ENCODE measurements around the gene SALL3. TPM values are rescaled to one million over a fixed set of nuclear protein-coding genes. Genes with fewer than 3 reads are reported as not detected.

The SALL3 gene
- total RNA-seq, 1 donor from 2014 or later = not detected

- peaks cover 15% of the 10 kb centered on the region for H3K27me3 Mint-ChIP-seq (ENCODE audit: low read depth)
- no peaks in the 10 kb centered on the region for H3K4me1 Mint-ChIP-seq (ENCODE audit: low read depth)
- intact Hi-C loops (cut with micrococcal nuclease) = no loop called here
- no peak overlapping the region for H3K4me3 Mint-ChIP-seq (ENCODE audit: low read depth)
- no peaks in the 10 kb centered on the region for H3K9me3 Mint-ChIP-seq
- no peak for DNase-seq (ENCODE audit: low spot score)
- no peaks in the 10 kb centered on the region for H3K36me3 Mint-ChIP-seq (ENCODE audit: low read depth)
- H3K27ac Mint-ChIP-seq = no peak overlapping the region
Observed at GRCh38 chr18:78992041-78993011, 12.7 kb downstream of the SALL3 start.

- Mint-ChIP-seq H3K4me1 (ENCODE audit: low read depth) (no peaks in the 10 kb centered on the region), H3K4me3 (ENCODE audit: low read depth) (no peak overlapping the region), H3K27me3 (ENCODE audit: low read depth) (peaks cover 9% of the 10 kb centered on the region), H3K36me3 (ENCODE audit: low read depth) (no peaks in the 10 kb centered on the region), H3K27ac (no peak overlapping the region), H3K9me3 (no peaks in the 10 kb centered on the region)
- no peak for DNase-seq (ENCODE audit: low spot score)
- intact Hi-C loops (cut with micrococcal nuclease) = no loop called here
Observed at GRCh38 chr18:78993014-78993926, 13.7 kb downstream of the SALL3 start.

GRCh38 chr18:78994000-78994399 is 14.4 kb downstream of the SALL3 start:
- no peak for DNase-seq (ENCODE audit: low spot score)
- no peak overlapping the region for H3K4me3 Mint-ChIP-seq (ENCODE audit: low read depth)
- H3K36me3 Mint-ChIP-seq (ENCODE audit: low read depth) = no peaks in the 10 kb centered on the region
- H3K4me1 Mint-ChIP-seq (ENCODE audit: low read depth) = no peaks in the 10 kb centered on the region
- intact Hi-C loops (cut with micrococcal nuclease) = no loop called here
- peaks cover 4% of the 10 kb centered on the region for H3K27me3 Mint-ChIP-seq (ENCODE audit: low read depth)
- H3K27ac Mint-ChIP-seq = no peak overlapping the region
- H3K9me3 Mint-ChIP-seq = no peaks in the 10 kb centered on the region

- Mint-ChIP-seq H3K4me3 (ENCODE audit: low read depth) (no peak overlapping the region), H3K9me3 (no peaks in the 10 kb centered on the region), H3K27ac (no peak overlapping the region), H3K36me3 (ENCODE audit: low read depth) (no peaks in the 10 kb centered on the region), H3K4me1 (ENCODE audit: low read depth) (no peaks in the 10 kb centered on the region), H3K27me3 (ENCODE audit: low read depth) (peaks cover 4% of the 10 kb centered on the region)
- no peak for DNase-seq (ENCODE audit: low spot score)
- intact Hi-C loops (cut with micrococcal nuclease) = no loop called here
Observed at GRCh38 chr18:78994531-78994930, 14.9 kb downstream of the SALL3 start.

- Mint-ChIP-seq H3K27ac (no peak overlapping the region), H3K4me3 (ENCODE audit: low read depth) (no peak overlapping the region), H3K27me3 (ENCODE audit: low read depth) (peaks cover 2% of the 10 kb centered on the region), H3K9me3 (no peaks in the 10 kb centered on the region), H3K4me1 (ENCODE audit: low read depth) (no peaks in the 10 kb centered on the region), H3K36me3 (ENCODE audit: low read depth) (no peaks in the 10 kb centered on the region)
- no peak for DNase-seq (ENCODE audit: low spot score)
- intact Hi-C loops (cut with micrococcal nuclease) = no loop called here
Observed at GRCh38 chr18:78994977-78995582, 15.5 kb downstream of the SALL3 start.

GRCh38 chr18:78995740-78996395 is 16.2 kb downstream of the SALL3 start:
- Mint-ChIP-seq H3K27me3 (ENCODE audit: low read depth) (no peaks in the 10 kb centered on the region), H3K36me3 (ENCODE audit: low read depth) (no peaks in the 10 kb centered on the region), H3K4me3 (ENCODE audit: low read depth) (no peak overlapping the region), H3K9me3 (no peaks in the 10 kb centered on the region), H3K4me1 (ENCODE audit: low read depth) (no peaks in the 10 kb centered on the region), H3K27ac (no peak overlapping the region)
- intact Hi-C loops (cut with micrococcal nuclease) = no loop called here
- no peak for DNase-seq (ENCODE audit: low spot score)

GRCh38 chr18:78996741-78997490 is 17.3 kb downstream of the SALL3 start:
- H3K4me3 Mint-ChIP-seq (ENCODE audit: low read depth) = no peak overlapping the region
- no peaks in the 10 kb centered on the region for H3K9me3 Mint-ChIP-seq
- H3K27ac Mint-ChIP-seq = no peak overlapping the region
- no peaks in the 10 kb centered on the region for H3K36me3 Mint-ChIP-seq (ENCODE audit: low read depth)
- intact Hi-C loops (cut with micrococcal nuclease) = no loop called here
- H3K4me1 Mint-ChIP-seq (ENCODE audit: low read depth) = no peaks in the 10 kb centered on the region
- no peak for DNase-seq (ENCODE audit: low spot score)
- H3K27me3 Mint-ChIP-seq (ENCODE audit: low read depth) = no peaks in the 10 kb centered on the region

GRCh38 chr18:78998371-78999071 is 18.9 kb downstream of the SALL3 start:
- Mint-ChIP-seq H3K36me3 (ENCODE audit: low read depth) (no peaks in the 10 kb centered on the region), H3K27ac (no peak overlapping the region), H3K4me1 (ENCODE audit: low read depth) (no peaks in the 10 kb centered on the region), H3K4me3 (ENCODE audit: low read depth) (no peak overlapping the region), H3K27me3 (ENCODE audit: low read depth) (no peaks in the 10 kb centered on the region), H3K9me3 (no peaks in the 10 kb centered on the region)
- intact Hi-C loops (cut with micrococcal nuclease) = no loop called here
- DNase-seq (ENCODE audit: low spot score) = no peak

- Mint-ChIP-seq H3K9me3 (no peaks in the 10 kb centered on the region), H3K4me1 (ENCODE audit: low read depth) (no peaks in the 10 kb centered on the region), H3K36me3 (ENCODE audit: low read depth) (no peaks in the 10 kb centered on the region), H3K4me3 (ENCODE audit: low read depth) (no peak overlapping the region), H3K27me3 (ENCODE audit: low read depth) (peaks cover 4% of the 10 kb centered on the region), H3K27ac (no peak overlapping the region)
- no peak for DNase-seq (ENCODE audit: low spot score)
- intact Hi-C loops (cut with micrococcal nuclease) = no loop called here
Observed at GRCh38 chr18:78999939-79000338, 20.3 kb downstream of the SALL3 start.

GRCh38 chr18:79000997-79001396 is 21.4 kb downstream of the SALL3 start:
- no peaks in the 10 kb centered on the region for H3K9me3 Mint-ChIP-seq
- no peak overlapping the region for H3K27ac Mint-ChIP-seq
- no peak for DNase-seq (ENCODE audit: low spot score)
- H3K4me1 Mint-ChIP-seq (ENCODE audit: low read depth) = no peaks in the 10 kb centered on the region
- H3K36me3 Mint-ChIP-seq (ENCODE audit: low read depth) = no peaks in the 10 kb centered on the region
- no peak overlapping the region for H3K4me3 Mint-ChIP-seq (ENCODE audit: low read depth)
- intact Hi-C loops (cut with micrococcal nuclease) = no loop called here
- H3K27me3 Mint-ChIP-seq (ENCODE audit: low read depth) = peaks cover 4% of the 10 kb centered on the region

GRCh38 chr18:79005653-79006052 is 26.0 kb downstream of the SALL3 start:
- no peaks in the 10 kb centered on the region for H3K4me1 Mint-ChIP-seq (ENCODE audit: low read depth)
- H3K4me3 Mint-ChIP-seq (ENCODE audit: low read depth) = no peak overlapping the region
- H3K36me3 Mint-ChIP-seq (ENCODE audit: low read depth) = no peaks in the 10 kb centered on the region
- DNase-seq (ENCODE audit: low spot score) = no peak
- no peaks in the 10 kb centered on the region for H3K9me3 Mint-ChIP-seq
- intact Hi-C loops (cut with micrococcal nuclease) = no loop called here
- H3K27me3 Mint-ChIP-seq (ENCODE audit: low read depth) = peaks cover 4% of the 10 kb centered on the region
- no peak overlapping the region for H3K27ac Mint-ChIP-seq

All from activated T-helper 2 cell treated with anti-CD3 and anti-CD28 coated beads, Interferon-gamma antibody, Interleukin-2, Interleukin-4, amounts not matched to agents 10 μg/mL and 5 μg/mL and 100 μg/mL, durations not matched to agents 14 hours and 24 hours and 36 hours (primary cell).